Trophoblast cell (in vitro differentiated cells and primary cell): ENCODE data around the gene PLXNA3.

Experiments
- DNase-seq, 2 donors: peaks; one replicate each; pipeline ENCODE4 v3.0.0-alpha.2; 2016
- H2AFZ ChIP-seq: 2 replicates; pipeline ENCODE4 v1.6.1; 2013; ENCODE audit warnings: low read length, moderate library complexity, mild to moderate bottlenecking; ENCODE audit not compliant: insufficient read depth, poor library complexity
- H2AK5ac ChIP-seq: 2 replicates; pipeline ENCODE4 v1.6.1; 2013; ENCODE audit warnings: mild to moderate bottlenecking, low read length
- H2BK120ac ChIP-seq: 2 replicates; pipeline ENCODE4 v1.6.1; 2013; ENCODE audit warnings: low read length, mild to moderate bottlenecking, moderate library complexity; ENCODE audit not compliant: insufficient read depth, poor library complexity
- H2BK12ac ChIP-seq: 2 replicates; pipeline ENCODE4 v1.6.1; 2013; ENCODE audit warnings: mild to moderate bottlenecking, low read length, moderate library complexity
- H2BK5ac ChIP-seq: 2 replicates; pipeline ENCODE4 v1.6.1; 2013; ENCODE audit warnings: low read length, low read depth, moderate library complexity, mild to moderate bottlenecking; ENCODE audit not compliant: poor library complexity
- H3K14ac ChIP-seq: 2 replicates; pipeline ENCODE4 v1.6.1; 2013; ENCODE audit warnings: mild to moderate bottlenecking, low read length
- H3K18ac ChIP-seq: 2 replicates; pipeline ENCODE4 v1.6.1; 2013; ENCODE audit warnings: mild to moderate bottlenecking, low read length
- H3K23ac ChIP-seq: 2 replicates; pipeline ENCODE4 v1.6.1; 2013; ENCODE audit warnings: low read length
- H3K27ac ChIP-seq: 2 replicates; pipeline ENCODE4 v1.5.1; 2013; ENCODE audit warnings: low read depth, mild to moderate bottlenecking, inconsistent platforms, low read length, moderate library complexity
- H3K27me3 ChIP-seq: 2 replicates; pipeline ENCODE4 v1.6.1; 2013; ENCODE audit warnings: inconsistent platforms, mild to moderate bottlenecking, low read length, moderate library complexity; ENCODE audit not compliant: insufficient read depth
- H3K36me3 ChIP-seq, 2 experiments: 1 replicate in 1 of 2; 2 replicates in 1 of 2; pipeline ENCODE4 v1.6.1; 2013; ENCODE audit warnings: low read length in 2 of 2, mild to moderate bottlenecking in 2 of 2, moderate library complexity in 1 of 2; ENCODE audit not compliant: insufficient read depth in 2 of 2, control insufficient read depth in 1 of 2
- H3K4ac ChIP-seq: 2 replicates; pipeline ENCODE4 v1.6.1; 2013; ENCODE audit warnings: low read depth, mild to moderate bottlenecking, low read length, moderate library complexity
- H3K4me1 ChIP-seq, 2 experiments: 1 replicate in 1 of 2; 2 replicates in 1 of 2; pipeline ENCODE4 v1.6.1; 2013; ENCODE audit warnings: low read length in 2 of 2, mild to moderate bottlenecking in 2 of 2, moderate library complexity in 1 of 2; ENCODE audit not compliant: insufficient read depth in 2 of 2, control insufficient read depth in 1 of 2
- H3K4me2 ChIP-seq: 2 replicates; pipeline ENCODE4 v1.6.1; 2013; ENCODE audit warnings: inconsistent platforms, mild to moderate bottlenecking, low read length, moderate library complexity
- H3K4me3 ChIP-seq: 2 replicates; pipeline ENCODE4 v1.5.1; 2013; ENCODE audit warnings: mild to moderate bottlenecking, low read depth, low read length, inconsistent platforms
- H3K79me1 ChIP-seq: one replicate; pipeline ENCODE4 v1.6.1; 2013; ENCODE audit warnings: low read length
- H3K79me2 ChIP-seq: 2 replicates; pipeline ENCODE4 v1.6.1; 2013; ENCODE audit warnings: low read length, mild to moderate bottlenecking; ENCODE audit not compliant: control insufficient read depth, insufficient read depth, poor library complexity
- H3K9ac ChIP-seq: 2 replicates; pipeline ENCODE4 v1.6.1; 2013; ENCODE audit warnings: mild to moderate bottlenecking, low read length
- H3K9me3 ChIP-seq: 2 replicates; pipeline ENCODE4 v1.6.1; 2013; ENCODE audit warnings: low read depth, mild to moderate bottlenecking, control low read depth, inconsistent platforms, low read length; ENCODE audit not compliant: insufficient read depth
- H4K12ac ChIP-seq: 2 replicates; pipeline ENCODE4 v1.6.1; 2013; ENCODE audit warnings: low read depth, mild to moderate bottlenecking, low read length, moderate library complexity
- H4K8ac ChIP-seq: 2 replicates; pipeline ENCODE4 v1.6.1; 2013; ENCODE audit warnings: low read depth, mild to moderate bottlenecking, low read length, moderate library complexity
- H4K91ac ChIP-seq: one replicate; pipeline ENCODE4 v1.6.1; 2013; ENCODE audit warnings: low read depth, mild to moderate bottlenecking, low read length, moderate library complexity
- WGBS: extraction: QIAGEN DNeasy Blood & Tissue Kit; methylation state at CpG from one replicate; pipeline ENCODE4 v1.1.7; 2013; ENCODE audit warnings: missing lambda C conversion rate; ENCODE audit not compliant: insufficient read length, insufficient coverage; ENCODE audit errors: extremely low coverage; 5-methylcytosine and 5-hydroxymethylcytosine counted together

PLXNA3 gene

DNA sequence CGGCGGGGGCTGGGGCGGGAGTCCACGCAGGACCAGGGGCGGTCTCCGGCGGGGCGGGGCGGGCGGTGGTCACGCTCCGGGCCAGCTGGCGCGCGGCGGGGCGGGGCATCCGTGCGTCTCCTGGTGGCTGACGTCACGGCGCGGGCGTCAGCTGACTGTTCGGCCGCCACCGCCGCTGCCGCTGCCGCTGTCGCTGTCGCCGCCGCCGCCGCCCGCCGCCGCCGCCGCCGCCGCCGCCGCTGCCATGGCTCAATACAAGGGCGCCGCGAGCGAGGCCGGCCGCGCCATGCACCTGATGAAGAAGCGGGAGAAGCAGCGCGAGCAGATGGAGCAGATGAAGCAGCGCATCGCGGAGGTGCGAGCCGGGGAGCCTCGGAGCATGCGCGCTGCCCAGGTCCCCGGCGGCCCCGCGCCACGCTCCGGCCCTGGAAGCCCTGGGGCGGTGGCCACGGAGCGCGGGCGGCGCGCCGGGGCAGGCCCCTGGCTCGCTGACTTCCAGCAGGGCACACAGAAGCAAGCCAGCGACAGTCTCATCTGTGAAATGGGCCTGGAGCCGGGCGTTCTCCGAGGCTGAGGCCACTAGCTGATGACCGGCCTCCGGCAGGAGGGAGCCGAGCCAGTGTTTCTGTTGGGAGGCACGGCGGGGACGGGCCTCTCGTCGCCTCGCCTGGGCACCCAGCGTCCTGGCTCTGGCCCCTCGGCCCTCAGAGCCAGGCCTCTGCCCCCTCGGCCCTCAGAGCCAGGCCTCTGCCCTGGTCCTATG, 13.9 kb upstream of the PLXNA3 start, which contains the start of gene FAM50A:
Gene FAM50A, plus strand, starts transcription at position 150 of the 763 bp plus-strand sequence. Its CDS starts 95 bp downstream, at position 245.
- Histone ChIP-seq H2BK5ac (peak within 1 kb of the TSS; percentile 80), H3K79me2 (peaks cover 7% of the 10 kb centered on the region), H3K79me1 (peaks cover 13% of the 10 kb centered on the region), H3K14ac (peak within 1 kb of the TSS; percentile 96), H3K9me3 (no peaks in the 10 kb centered on the region), H3K4me1 (peaks cover 6 to 14% of the 10 kb centered on the region in 2 experiments), H3K27me3 (no peaks in the 10 kb centered on the region), H3K9ac (peak within 1 kb of the TSS; percentile 84), H4K91ac (peak within 1 kb of the TSS; percentile 95), H3K36me3 (peaks cover 66 to 72% of the 10 kb centered on the region in 2 experiments), H2AFZ (peak within 1 kb of the TSS; percentile 64), H4K8ac (peak within 1 kb of the TSS; percentile 88), H3K23ac (no peak within 1 kb of the TSS), H2BK12ac (peak within 1 kb of the TSS; percentile 4), H4K12ac (peak within 1 kb of the TSS; percentile 94), H2BK120ac (peak within 1 kb of the TSS; percentile 91), H3K27ac (peak within 1 kb of the TSS; percentile 79), H3K18ac (peak within 1 kb of the TSS; percentile 94), H3K4me3 (peak within 1 kb of the TSS; percentile 79), H3K4me2 (peak within 1 kb of the TSS; percentile 89), H2AK5ac (peak within 1 kb of the TSS; percentile 76), H3K4ac (peak within 1 kb of the TSS; percentile 71)
- peak; percentile 69 to 77 for DNase-seq
- WGBS: no CpG with 5 or more reads among the region's 94 CpGs

DNA sequence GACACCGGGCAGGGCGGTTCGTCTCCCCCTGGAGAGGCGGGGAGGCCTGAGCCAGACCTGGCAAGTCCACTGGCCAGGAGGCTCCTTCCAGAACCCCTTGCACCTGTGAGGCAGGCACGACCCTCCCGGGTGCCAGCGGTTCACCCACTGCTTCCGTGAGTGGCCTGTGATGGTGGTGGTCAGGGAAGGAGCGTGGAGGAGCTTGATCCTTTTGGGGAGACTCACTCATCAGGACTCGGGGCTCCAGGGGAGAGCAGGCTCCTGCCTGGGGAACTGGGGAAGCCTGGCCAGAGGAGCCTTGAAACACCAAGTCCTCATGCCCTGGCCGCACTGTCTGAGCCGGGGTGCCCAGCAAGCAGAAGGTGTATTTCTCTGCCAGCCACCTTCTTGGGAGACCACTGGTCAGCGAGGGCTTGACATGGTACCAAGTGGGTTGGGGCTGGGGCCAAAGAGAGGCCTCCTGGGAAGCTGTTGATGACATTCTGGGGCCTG, 13.3 kb upstream of the PLXNA3 start:
- peak overlapping the region; percentile 79 for H3K4me3 ChIP-seq
- H4K12ac ChIP-seq: peak overlapping the region; percentile 94
- H2BK12ac ChIP-seq: peak overlapping the region; percentile 4
- peak overlapping the region; percentile 89 for H3K4me2 ChIP-seq
- peak overlapping the region; percentile 76 for H2AK5ac ChIP-seq
- H3K27ac ChIP-seq: peak overlapping the region; percentile 79
- H3K36me3 ChIP-seq: peaks cover 68 to 75% of the 10 kb centered on the region in 2 experiments
- peak overlapping the region; percentile 95 for H4K91ac ChIP-seq
- H2BK120ac ChIP-seq: peak overlapping the region; percentile 91
- H3K27me3 ChIP-seq: no peaks in the 10 kb centered on the region
- peak overlapping the region; percentile 84 for H3K9ac ChIP-seq
- peaks cover 7% of the 10 kb centered on the region for H3K79me2 ChIP-seq
- DNase-seq: no peak
- H2BK5ac ChIP-seq: peak overlapping the region; percentile 80
- H3K79me1 ChIP-seq: peaks cover 13% of the 10 kb centered on the region
- H3K9me3 ChIP-seq: no peaks in the 10 kb centered on the region
- H3K4me1 ChIP-seq: peaks cover 6 to 14% of the 10 kb centered on the region in 2 experiments
- H4K8ac ChIP-seq: peak overlapping the region; percentile 88
- no peak overlapping the region for H3K23ac ChIP-seq
- peak overlapping the region; percentile 96 for H3K14ac ChIP-seq
- peak overlapping the region; percentile 56 for H2AFZ ChIP-seq
- H3K4ac ChIP-seq: peak overlapping the region; percentile 71
- peak overlapping the region; percentile 94 for H3K18ac ChIP-seq
- no CpG with 5 or more reads among the region's 13 CpGs for WGBS

DNA sequence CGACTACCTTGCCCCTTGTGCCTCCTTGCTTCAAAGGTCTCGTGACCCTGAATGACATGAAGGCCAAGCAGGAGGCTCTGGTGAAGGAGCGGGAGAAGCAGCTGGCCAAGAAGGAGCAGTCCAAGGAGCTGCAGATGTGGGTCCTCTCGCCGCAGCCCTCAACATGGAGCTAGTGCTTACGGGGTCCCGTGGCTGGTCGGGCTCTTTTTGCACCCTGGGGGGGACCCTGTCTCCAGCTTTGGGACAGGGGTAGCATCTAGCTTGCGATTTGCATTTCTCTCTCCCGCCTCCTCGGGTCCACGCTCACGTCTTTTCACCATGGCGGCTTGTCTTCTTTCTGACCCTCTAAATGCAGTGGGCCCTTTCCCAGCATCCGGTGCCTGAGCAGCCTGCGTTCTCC, 12.3 kb upstream of the PLXNA3 start:
- Histone ChIP-seq H3K9ac (no peak overlapping the region), H3K79me2 (peaks cover 7% of the 10 kb centered on the region), H3K27ac (no peak overlapping the region), H3K27me3 (no peaks in the 10 kb centered on the region), H4K12ac (no peak overlapping the region), H3K18ac (no peak overlapping the region), H2AFZ (no peak overlapping the region), H3K9me3 (no peaks in the 10 kb centered on the region), H2BK5ac (no peak overlapping the region), H3K14ac (no peak overlapping the region), H3K4me3 (no peak overlapping the region), H4K91ac (no peak overlapping the region), H3K4ac (no peak overlapping the region), H2AK5ac (no peak overlapping the region), H3K4me1 (peaks cover 6 to 14% of the 10 kb centered on the region in 2 experiments), H3K36me3 (peaks cover 66 to 75% of the 10 kb centered on the region in 2 experiments), H3K79me1 (peaks cover 13% of the 10 kb centered on the region), H4K8ac (no peak overlapping the region), H2BK120ac (no peak overlapping the region), H2BK12ac (no peak overlapping the region), H3K23ac (no peak overlapping the region), H3K4me2 (no peak overlapping the region)
- DNase-seq: no peak
- no CpG with 5 or more reads among the region's 16 CpGs for WGBS

DNA sequence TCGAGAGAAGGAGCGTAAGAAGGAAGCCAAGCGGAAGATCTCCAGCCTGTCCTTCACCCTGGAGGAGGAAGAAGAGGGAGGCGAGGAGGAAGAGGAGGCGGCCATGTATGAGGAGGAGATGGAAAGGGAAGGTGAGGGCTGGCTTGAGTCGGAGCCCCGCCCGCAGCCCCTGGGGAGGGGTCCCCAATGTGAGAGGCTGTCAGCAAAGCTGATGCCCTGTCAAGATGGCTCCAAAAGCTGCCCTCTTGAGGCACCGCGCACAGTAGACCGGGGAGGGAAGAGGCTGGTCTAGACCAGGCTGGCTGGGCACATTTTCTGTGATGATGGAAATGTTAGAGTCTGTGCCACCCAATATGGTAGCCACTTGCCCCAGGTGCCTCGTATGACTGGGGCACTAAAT, 11.7 kb upstream of the PLXNA3 start:
- no peak overlapping the region for H4K91ac ChIP-seq
- no peaks in the 10 kb centered on the region for H3K9me3 ChIP-seq
- no peak overlapping the region for H4K12ac ChIP-seq
- H4K8ac ChIP-seq: no peak overlapping the region
- H3K79me2 ChIP-seq: peaks cover 7% of the 10 kb centered on the region
- no peak overlapping the region for H2BK120ac ChIP-seq
- H3K14ac ChIP-seq: no peak overlapping the region
- WGBS: no CpG with 5 or more reads among the region's 12 CpGs
- H3K4me2 ChIP-seq: no peak overlapping the region
- peaks cover 6 to 14% of the 10 kb centered on the region in 2 experiments for H3K4me1 ChIP-seq
- no peak overlapping the region for H3K18ac ChIP-seq
- H3K9ac ChIP-seq: no peak overlapping the region
- H3K4ac ChIP-seq: no peak overlapping the region
- no peak overlapping the region for H3K4me3 ChIP-seq
- H3K36me3 ChIP-seq: peaks cover 62 to 75% of the 10 kb centered on the region in 2 experiments
- no peak overlapping the region for H2BK12ac ChIP-seq
- no peak overlapping the region for H2BK5ac ChIP-seq
- H3K27me3 ChIP-seq: no peaks in the 10 kb centered on the region
- no peak overlapping the region for H3K27ac ChIP-seq
- no peak overlapping the region for H2AK5ac ChIP-seq
- peaks cover 13% of the 10 kb centered on the region for H3K79me1 ChIP-seq
- H3K23ac ChIP-seq: no peak overlapping the region
- no peak overlapping the region for H2AFZ ChIP-seq
- DNase-seq: no peak
